ENCODE results near the gene CORO1C. TPM values are rescaled to one million over a fixed set of nuclear protein-coding genes. Genes with fewer than 3 reads are reported as not detected.

The CORO1C gene
- polyA plus RNA-seq, 2 of the 4 experiments (the other 2 are of a cell fraction): 166 to 245 TPM

GRCh38 chr12:108777156-108777555, 45.8 kb upstream of the CORO1C start:
- ChIA-PET CTCF (interaction anchor here (0.6 to 1.3 kb wide), 5 partner anchors 14 to 160 kb away, joined by 3 to 4 read pairs (median 3); no protein-coding TSS in a partner anchor), POLR2A (interaction anchor here (0.7 kb wide), 1 partner anchor 18 kb away, joined by 6 read pairs; no protein-coding TSS in a partner anchor)
- DNase-seq (ENCODE audit: low read depth in 1 of 2, low spot score in 1 of 2) (no peak), ATAC-seq (no peak), FAIRE-seq (no peak)
- H3K27ac ChIP-seq: peak overlapping the region in 1 of 2 experiments; percentile 25; a peak in 1 of 6 replicates
- H3K4me2 ChIP-seq: no peak overlapping the region
- no peak for TF ChIP-seq FOSB (CRISPR knock-in tag; IDR thresholded peaks at IDR 0.05)
- TF ChIP-seq CBX2 (IDR thresholded peaks at IDR 0.05; ENCODE audit: borderline replicate concordance, low read depth): no peak
- TF ChIP-seq, protein P1, sequence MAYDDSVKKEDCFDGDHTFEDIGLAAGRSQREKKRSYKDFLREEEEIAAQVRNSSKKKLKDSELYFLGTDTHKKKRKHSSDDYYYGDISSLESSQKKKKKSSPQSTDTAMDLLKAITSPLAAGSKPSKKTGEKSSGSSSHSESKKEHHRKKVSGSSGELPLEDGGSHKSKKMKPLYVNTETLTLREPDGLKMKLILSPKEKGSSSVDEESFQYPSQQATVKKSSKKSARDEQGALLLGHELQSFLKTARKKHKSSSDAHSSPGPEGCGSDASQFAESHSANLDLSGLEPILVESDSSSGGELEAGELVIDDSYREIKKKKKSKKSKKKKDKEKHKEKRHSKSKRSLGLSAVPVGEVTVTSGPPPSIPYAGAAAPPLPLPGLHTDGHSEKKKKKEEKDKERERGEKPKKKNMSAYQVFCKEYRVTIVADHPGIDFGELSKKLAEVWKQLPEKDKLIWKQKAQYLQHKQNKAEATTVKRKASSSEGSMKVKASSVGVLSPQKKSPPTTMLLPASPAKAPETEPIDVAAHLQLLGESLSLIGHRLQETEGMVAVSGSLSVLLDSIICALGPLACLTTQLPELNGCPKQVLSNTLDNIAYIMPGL (CRISPR knock-in tag; IDR thresholded peaks at IDR 0.05; ENCODE audit: borderline replicate concordance): no peak
- TF ChIP-seq EHMT2 (IDR thresholded peaks at IDR 0.05; ENCODE audit: low read depth): no peak
- TF ChIP-seq CTCF (IDR thresholded peaks at IDR 0.05): no peak
- no peak for TF ChIP-seq CHD4 (IDR thresholded peaks at IDR 0.05; ENCODE audit: borderline replicate concordance)
- no peak for TF ChIP-seq NFE2L2 (conservative IDR thresholded peaks at IDR 0.05; ENCODE audit: low read length)
- no peak for TF ChIP-seq BCL3 (IDR thresholded peaks at IDR 0.05)
- no peak for TF ChIP-seq ZC3H11A (IDR thresholded peaks at IDR 0.05)
- no peak for TF ChIP-seq ZFP36 (IDR thresholded peaks at IDR 0.05; ENCODE audit: borderline replicate concordance, partially characterized antibody)
- no peak for TF ChIP-seq EHF (CRISPR knock-in tag; IDR thresholded peaks at IDR 0.05)
- TF ChIP-seq MAZ (IDR thresholded peaks at IDR 0.05; ENCODE audit: borderline replicate concordance, low read depth, low read length): no peak
- TF ChIP-seq POLR2A (IDR thresholded peaks at IDR 0.05; ENCODE audit: low read length): no peak
- TF ChIP-seq HDAC2 (IDR thresholded peaks at IDR 0.05): no peak
- TF ChIP-seq, protein P2, sequence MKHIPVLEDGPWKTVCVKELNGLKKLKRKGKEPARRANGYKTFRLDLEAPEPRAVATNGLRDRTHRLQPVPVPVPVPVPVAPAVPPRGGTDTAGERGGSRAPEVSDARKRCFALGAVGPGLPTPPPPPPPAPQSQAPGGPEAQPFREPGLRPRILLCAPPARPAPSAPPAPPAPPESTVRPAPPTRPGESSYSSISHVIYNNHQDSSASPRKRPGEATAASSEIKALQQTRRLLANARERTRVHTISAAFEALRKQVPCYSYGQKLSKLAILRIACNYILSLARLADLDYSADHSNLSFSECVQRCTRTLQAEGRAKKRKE (CRISPR knock-in tag; IDR thresholded peaks at IDR 0.05; ENCODE audit: low read depth): no peak
- TF ChIP-seq FOSL2 (IDR thresholded peaks at IDR 0.05): no peak
- no peak for TF ChIP-seq FOSL2 (CRISPR knock-in tag; IDR thresholded peaks at IDR 0.05)
- no peak for TF ChIP-seq POLR2AphosphoS2 (conservative IDR thresholded peaks at IDR 0.05; ENCODE audit: low read length)
- no peak for TF ChIP-seq HOXB13 (CRISPR knock-in tag; IDR thresholded peaks at IDR 0.05; ENCODE audit: low read depth)
- no peak for TF ChIP-seq ZSCAN20 (CRISPR knock-in tag; IDR thresholded peaks at IDR 0.05)
- H3K4me1 ChIP-seq: peaks cover 4% of the 10 kb centered on the region; the same call in 1 of the 3 replicates
- WGBS (ENCODE audit: missing lambda C conversion rate): 35% methylated on average over 2 of the region's 2 CpGs
- H3K9me3 ChIP-seq: no peaks in the 10 kb centered on the region
- no peak overlapping the region for H3K4me3 ChIP-seq
